Stimulated activated naive CD4-positive, alpha-beta T cell (primary cell): ENCODE measurements around the gene HPF1.
"Not testable (repeated sequence)": the region's sequence is repeated elsewhere in the genome, so short reads cannot be mapped to it uniquely, and the experiment has no call there.

ENCODE experiments used
- DNase-seq, 6 experiments: peaks; one replicate each; lab custom pipeline; 2025; lab: John Stamatoyannopoulos, UW

Gene HPF1

DNA sequence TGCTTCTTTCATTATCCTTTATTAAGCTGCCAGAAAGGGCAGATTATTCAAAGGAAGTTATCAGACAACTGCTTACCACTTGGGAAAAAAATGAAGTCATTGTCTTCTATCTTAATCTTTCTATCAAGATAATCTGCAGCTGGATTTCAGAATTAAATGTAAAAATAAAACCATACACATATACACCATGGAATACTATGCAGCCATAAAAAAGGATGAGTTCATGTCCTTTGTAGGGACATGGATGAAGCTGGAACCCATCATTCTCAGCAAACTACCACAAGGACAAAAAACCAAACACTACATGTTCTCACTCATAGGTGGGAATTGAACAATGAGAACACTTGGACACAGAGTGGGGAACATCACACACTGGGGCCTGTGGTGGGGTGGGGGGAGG, 19.1 kb downstream of the HPF1 start:
- DNase-seq: not testable (repeated sequence)

DNA sequence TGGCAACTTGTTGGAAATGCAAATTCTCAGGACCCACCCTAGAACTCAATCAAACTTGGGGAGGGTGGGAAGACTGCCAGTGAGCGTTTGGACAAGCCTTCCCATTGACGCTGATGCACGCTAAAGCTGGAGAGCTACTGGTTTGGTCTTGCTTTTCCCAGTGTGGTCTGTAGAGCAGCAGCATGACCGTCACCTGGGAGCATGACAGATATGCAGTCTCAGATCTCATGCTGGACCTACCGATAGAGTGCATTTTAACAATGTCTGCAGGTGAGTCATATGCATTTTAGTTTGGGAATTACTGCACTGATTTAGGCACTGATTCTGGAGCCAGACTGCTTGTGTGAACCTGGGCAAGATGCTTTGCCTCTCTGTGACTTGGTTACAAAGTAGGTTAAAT, 27.2 kb downstream of the HPF1 start:
- DNase-seq: no peak

DNA sequence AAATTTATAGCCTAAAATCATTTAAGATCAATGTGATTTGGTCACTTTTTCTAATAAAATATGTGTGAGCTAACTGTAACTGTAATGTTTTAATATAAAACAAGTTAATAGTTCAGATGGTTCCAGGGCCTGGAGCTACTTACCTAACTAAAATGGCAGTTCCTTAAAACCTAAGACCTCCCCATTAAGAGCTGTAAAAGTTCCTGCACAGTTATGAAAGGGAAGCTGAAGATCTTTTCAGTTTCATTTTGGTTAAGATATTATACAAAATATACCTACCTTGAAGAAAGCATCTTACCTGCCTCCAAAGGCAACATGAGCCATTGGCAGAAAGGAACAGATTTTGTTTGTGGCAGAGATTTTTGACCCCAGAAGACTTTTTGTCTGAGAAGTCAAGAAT, 30.1 kb downstream of the HPF1 start:
- no peak for DNase-seq

DNA sequence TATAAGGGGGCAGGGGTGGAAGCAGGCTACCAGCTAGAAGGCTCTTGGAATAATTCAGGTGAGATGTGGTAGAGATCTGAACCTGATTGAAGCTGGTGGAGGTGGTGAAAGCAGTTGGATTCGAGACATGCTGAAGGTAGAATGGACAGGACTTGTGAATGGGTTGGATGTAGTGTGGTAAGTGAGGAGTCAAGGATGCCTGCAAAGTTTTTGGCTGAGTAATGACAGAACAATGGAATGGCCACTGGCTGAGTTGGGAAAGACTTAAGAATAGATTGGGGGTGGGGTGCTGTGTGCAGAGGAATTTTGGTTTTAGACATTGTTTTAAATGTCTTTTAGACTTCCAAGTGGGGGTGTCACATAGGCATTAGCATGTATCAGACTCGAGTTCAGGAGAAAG, 33.5 kb downstream of the HPF1 start:
- DNase-seq: no peak

DNA sequence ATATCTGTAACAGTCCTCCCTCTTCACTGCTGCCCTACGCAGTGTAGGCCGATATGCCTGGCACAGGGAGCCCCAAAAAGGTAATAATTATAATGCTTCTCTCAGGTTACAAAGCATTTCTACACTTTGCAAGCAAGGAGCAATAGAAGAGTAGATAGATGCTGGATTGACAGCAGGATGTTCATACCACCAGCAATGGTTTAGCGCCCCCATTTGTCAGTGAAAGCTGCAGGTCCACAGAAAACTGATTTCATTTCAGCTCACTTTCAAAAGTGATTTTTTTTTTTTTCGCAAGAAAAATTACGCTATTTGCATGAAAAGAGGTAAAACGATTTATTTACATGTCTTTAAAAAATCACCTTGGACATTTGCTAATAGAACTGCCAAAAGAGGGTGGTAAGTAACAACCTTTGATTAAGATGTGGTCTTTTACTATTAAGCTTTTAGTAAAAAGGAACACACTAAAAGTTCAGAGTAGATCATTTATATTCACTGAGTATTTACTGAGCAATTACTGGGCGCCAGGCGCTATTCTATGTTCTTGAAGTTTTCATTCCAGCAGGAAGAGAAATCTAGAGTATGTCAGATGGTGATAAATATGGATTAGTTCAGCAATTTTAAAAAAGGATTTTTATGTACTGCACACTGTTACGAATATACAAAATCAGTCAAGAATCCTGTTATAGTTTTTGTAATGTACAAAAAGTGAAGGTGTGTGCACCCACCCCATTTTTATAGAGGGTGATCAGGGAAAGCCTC, 34.4 kb downstream of the HPF1 start:
- DNase-seq: no peak

DNA sequence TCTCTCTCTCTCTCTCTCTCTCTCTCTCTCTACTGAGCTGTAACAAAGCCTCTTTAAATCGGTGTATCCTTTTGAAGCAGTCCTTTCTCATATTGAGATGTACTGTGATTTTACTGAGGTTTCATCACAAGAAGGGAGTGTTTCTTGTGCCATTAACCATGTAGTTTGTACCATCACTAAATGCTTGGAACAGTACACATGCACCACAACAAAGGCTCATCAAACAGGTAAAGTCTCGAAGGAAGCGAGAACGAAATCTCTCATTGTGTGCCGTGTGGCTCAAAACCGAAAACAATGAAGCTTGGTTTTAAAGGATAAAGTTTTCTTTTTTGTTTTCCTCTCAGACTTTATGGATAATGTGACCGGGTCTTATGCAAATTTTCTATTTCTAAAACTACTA, 37.2 kb downstream of the HPF1 start:
- peak in 2 of 6 experiments; percentile 12 to 19 for DNase-seq

DNA sequence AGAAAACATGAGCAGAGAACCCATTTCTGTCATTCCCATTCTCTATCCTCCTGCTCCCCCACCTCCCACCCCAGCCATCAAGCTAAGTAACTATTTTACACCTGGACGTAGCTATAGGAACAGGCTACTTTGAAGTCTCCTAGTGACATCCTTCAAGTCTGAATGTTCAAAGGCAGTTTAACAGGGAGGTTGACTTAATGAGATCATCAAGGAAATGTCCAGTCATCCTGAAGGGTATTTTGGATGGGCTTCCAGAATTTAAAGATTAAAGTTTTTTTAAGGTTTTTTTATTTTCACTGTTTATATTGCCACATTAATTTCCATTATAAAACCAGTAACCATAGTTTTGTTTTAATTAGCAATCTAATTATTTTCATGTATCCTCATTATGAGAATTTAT, 41.1 kb downstream of the HPF1 start:
- no peak for DNase-seq

DNA sequence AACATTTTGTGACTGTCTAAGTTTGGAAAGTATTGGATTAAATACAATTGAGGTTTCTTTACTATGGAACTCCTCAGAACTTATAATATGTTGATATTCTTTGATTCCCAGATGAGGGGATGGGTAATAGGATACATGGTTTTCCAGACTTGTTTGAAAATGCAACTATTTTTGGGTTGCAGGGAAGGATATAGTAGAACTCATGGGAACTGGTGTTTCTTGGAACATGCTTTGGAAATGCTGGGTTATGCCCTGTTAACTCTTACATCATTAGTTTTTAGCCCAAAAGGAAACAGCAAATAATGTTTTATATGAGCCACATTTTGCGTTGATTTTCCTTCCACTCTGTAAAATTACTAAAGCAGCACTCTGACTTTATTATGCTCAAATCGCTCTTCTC, 41.9 kb downstream of the HPF1 start:
- DNase-seq: no peak

DNA sequence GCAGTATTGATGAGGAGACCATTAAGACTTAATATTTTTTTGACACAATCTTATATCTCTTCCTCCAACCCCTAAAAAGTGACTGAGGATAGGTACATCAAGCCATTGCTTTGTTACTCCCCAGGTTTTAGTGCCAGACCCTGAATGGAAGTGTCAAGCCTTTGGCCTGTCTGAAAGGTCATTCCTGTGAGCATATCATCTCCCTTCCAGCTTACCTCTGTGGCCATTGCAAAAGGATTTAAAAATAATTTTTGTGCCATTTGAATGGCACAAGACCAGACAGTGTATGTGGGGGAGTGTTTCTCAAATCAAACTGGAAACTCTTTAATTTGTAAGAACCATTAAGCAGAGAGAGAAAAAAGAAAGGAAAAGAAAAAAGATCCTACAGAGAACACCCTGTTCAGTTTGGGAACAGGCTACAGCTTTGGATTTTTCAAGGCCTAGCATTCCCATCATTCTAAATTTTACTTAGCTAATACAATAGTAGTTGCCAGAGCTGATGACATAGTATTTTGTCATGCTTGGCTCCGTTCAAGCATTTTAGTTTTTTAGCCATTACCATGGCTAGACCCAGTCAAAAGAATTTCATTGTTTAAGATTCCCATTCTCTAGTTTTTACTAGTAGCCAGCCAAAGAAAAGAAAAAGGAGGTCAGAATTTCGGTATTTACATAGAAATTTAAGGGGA, 49.6 kb downstream of the HPF1 start:
- DNase-seq: no peak

DNA sequence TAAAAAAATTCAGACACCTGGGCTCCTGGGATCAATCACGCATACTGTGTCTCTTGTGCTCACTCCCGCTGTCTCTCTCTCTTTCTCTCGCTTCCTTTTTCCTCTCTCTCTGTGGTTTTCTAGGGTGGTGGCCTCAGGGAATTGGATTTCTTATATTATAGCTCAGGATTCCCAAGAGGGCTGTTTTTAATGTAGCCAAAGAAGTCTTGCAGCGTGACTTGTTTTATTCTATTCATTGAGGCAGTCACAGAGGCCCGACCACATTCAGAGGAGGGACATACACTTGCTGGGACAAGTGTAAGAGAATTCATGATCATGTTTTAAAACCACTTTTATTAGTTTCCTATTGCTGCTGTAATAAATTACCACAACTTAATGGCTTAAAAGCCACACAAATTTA, 59.4 kb downstream of the HPF1 start:
- no peak for DNase-seq

DNA sequence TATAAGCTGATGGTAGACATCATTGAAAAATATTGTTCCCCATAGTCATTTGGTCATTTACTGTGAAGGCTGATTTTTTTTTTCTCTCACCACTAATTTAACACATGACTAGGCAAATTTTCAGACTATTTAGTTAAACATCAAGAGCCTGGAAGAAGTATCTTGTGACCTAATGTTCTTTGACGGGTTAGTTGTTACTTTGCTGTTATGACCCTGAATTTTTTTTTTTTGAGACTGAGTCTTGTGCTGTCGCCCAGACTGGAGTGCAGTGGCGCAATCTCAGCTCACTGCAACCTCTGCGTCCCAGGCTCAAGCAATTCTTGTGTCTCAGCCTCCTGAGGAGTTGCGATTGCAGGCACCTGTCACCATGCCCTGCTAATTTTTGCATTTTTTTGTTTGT, 67.0 kb downstream of the HPF1 start:
- DNase-seq: no peak

DNA sequence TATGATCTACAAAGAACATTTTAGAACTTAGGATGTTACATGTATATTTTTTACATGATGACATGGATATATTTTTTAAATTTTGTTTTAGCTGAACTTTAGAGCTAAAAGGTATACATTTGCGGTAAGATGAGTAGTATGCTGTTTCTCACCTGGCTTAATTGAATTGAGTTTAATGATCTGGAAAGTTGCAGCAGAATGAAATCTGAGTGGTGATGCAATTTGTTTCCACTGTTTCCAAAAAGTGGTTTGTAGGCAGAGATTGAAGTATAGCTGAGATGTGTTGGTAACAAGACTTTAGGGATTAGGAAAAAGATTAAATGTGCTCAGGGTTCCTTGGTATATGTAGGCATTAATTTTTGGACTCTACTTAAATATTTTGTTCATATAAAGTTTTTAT, 68.1 kb downstream of the HPF1 start:
- no peak for DNase-seq

DNA sequence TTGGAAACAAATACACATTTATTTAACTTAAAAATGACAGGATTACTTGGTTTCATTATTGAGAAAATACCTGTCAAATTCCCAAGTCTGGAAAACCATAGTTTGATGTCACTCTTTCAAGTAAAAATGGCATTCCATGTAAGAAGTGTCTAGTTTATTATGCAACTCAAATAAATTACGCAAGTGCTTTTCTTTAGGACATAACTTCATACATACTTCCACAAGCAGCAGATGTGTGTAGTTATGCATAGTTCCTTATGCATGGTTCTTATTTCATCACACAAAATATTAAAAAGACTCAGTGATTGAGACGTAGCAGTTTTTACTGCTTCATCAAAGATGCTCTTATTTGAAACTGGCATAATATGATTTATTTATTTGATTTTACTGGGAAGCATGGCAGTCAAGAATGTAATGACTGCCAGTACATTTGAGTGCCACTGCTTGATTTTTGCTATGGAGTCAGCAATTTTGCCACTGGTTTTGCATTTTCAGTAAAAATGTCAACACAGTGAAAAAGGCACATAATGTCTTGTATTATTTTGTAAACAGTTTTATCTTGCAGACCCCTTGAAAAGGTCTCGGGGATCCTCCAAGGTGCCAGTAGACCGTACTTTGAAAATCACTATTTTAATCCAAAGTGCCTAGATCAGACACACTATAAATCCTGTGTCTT, 75.2 kb downstream of the HPF1 start:
- DNase-seq: no peak
